ENCODE measurements around the gene NCOA6.
"Not testable (repeated sequence)": the region's sequence is repeated elsewhere in the genome, so short reads cannot be mapped to it uniquely, and the experiment has no call there.

NCOA6 gene

DNA sequence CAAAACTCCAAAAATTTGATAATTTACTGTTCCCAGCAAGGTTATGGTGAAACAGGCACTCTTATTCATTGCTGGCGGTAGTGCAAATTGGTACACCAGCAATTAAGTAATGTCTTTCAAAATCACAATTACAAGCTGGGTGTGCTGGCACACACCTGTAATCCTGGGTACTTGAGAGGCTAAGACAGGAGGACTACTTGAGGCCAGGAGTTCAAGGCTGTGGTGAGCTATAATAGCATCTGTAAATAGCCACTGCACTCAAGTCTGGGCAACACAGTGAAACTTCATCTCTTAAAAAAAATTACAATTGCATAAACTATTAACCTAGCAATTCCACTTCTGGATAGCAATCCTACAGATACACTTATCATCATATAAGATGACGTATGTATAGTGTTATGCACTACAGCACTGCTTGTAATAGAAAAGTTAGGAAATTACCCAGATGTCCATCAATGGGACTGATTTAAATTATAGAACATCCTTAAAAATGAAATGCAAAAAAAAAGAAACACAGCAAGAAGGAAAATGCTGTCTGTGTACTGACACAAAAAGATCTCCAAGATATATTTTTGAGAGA is 31.4 kb downstream of the NCOA6 start:
- FAIRE-seq (no peak), DNase-seq (ENCODE audit: insufficient read length) (no peak)
- no peak for TF ChIP-seq TAF1 (IDR thresholded peaks at IDR 0.05; ENCODE audit: borderline replicate concordance, low read depth, low read length)
- TF ChIP-seq POLR2A (IDR thresholded peaks at IDR 0.05; ENCODE audit: low read depth, low read length): no peak
- TF ChIP-seq POLR2AphosphoS5 (IDR thresholded peaks at IDR 0.05; ENCODE audit: low read depth, low read length): no peak

DNA sequence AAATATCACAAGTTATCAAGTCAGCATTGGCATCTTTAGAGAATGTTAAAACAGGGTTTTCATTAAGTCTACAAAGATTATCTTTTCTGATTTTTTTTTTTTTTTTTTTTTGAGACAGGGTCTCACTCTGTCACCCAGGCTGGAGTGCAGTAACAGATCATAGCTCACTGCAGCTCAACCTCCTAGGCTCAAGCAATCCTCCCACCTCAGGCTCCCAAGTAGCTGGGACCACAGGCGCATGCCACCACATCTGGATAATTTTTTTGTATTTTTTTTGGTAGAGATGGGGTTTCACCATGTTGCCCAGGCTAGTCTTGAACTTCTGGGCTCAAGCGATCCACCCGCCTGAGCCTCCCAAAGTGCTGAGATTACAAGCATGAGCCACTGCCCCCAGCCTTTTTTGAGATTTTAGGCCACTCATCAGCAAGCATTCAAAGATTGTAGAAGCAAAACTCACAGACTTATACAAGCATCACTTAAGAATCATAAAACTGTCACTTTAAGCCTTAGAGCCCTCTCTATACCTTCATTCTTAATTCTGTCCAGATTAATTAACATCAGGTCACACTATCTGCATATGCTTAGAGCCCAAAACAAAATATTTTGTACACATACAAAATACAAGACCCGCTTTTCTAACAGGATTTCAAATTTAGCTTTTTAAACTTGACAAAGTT is 32.6 kb downstream of the NCOA6 start:
- TF ChIP-seq TAF1 (IDR thresholded peaks at IDR 0.05; ENCODE audit: borderline replicate concordance, low read depth, low read length) (no peak), POLR2AphosphoS5 (IDR thresholded peaks at IDR 0.05; ENCODE audit: low read depth, low read length) (no peak)
- FAIRE-seq (no peak), DNase-seq (ENCODE audit: insufficient read length) (no peak)

DNA sequence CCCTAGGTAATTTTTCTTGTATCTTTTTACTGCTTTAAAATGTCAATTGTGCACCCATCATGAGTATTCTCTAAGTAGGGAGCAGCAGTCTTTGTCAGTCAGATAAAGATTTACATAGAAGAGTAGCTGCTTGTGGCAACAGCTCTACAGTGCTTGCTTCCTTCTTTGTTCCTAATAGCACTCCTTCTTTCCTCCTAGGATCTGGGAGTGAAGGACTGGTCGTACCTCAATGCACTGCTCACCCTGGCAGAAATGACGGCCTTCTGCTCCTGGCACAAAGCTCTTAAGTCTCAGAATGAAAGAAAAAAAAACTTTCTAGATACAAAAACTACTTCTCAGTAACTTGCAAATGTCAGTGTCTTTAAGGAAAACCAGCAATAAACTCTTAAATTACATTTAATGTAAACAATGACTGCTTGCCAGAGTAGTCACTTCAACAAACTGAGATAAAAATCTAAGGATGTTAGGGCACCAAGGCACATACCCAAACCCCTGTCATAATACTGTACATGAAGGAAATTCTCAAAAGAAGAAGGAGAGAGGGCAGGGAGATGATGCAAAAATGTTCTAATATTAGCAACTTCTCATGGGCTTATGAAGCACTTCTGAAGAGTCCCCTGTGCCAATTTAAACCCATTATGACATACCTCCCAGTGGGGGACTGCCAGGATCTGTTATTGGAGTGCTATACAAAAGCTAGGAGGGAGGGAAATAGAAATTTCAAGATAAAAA is 34.0 kb downstream of the NCOA6 start:
- no peak for FAIRE-seq

DNA sequence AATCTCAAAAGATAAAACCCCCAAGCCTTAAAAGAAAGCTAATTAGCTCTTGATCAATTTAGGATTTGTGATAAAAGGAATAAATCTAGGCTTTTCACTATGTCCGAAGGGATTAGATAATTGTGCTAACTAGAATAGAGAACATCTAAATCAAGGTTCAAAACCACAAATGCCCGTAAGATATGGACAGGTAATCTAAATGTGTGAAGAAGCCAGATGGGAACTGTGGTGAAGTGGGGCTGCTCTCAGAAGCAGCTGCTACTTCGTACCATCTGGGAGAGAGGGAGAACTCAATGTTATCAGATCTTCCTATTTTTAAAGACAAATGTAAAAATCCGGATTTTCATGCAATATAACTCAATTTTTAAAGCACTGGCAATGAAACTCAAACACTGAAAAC is 44.2 kb downstream of the NCOA6 start:
- TF ChIP-seq TAF1 (IDR thresholded peaks at IDR 0.05; ENCODE audit: borderline replicate concordance, low read depth, low read length): no peak
- TF ChIP-seq POLR2A (IDR thresholded peaks at IDR 0.05; ENCODE audit: low read depth, low read length): no peak
- TF ChIP-seq POLR2AphosphoS5 (IDR thresholded peaks at IDR 0.05; ENCODE audit: low read depth, low read length): no peak
- FAIRE-seq (no peak), DNase-seq (ENCODE audit: insufficient read length) (no peak)

More for the DNA sequence above, 34.0 kb downstream of the NCOA6 start:
- DNase-seq (ENCODE audit: insufficient read length): no peak
- no peak for TF ChIP-seq TAF1 (IDR thresholded peaks at IDR 0.05; ENCODE audit: borderline replicate concordance, low read depth, low read length)
- no peak for TF ChIP-seq POLR2A (IDR thresholded peaks at IDR 0.05; ENCODE audit: low read depth, low read length)
- TF ChIP-seq POLR2AphosphoS5 (IDR thresholded peaks at IDR 0.05; ENCODE audit: low read depth, low read length): no peak

DNA sequence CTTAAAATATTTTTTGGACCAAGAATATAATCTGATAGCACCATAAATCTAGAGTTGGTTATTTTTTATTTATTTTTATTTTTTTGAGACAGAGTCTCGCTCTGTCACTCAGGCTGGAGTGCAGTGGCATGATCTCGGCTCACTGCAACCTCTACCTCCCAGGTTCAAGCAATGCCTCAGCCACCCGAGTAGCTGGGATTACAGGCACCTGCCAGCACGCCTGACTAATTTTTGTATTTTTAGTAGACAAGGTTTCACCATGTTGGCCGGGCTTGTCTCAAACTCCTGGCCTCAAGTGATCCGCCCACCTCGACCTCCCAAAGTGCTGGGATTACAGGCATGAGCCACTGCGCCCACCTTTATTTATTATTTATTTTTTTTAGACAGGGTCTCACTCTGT is 45.2 kb downstream of the NCOA6 start:
- DNase-seq (ENCODE audit: insufficient read length); FAIRE-seq: not testable (repeated sequence)

GRCh38 chr20:34776177-34776576 is 49.3 kb downstream of the NCOA6 start:
- DNase-seq (ENCODE audit: insufficient read length): no peak
- no peak for FAIRE-seq

GRCh38 chr20:34774886-34775285 is 50.6 kb downstream of the NCOA6 start:
- FAIRE-seq (no peak), DNase-seq (ENCODE audit: insufficient read length) (no peak)
- TF ChIP-seq TAF1 (IDR thresholded peaks at IDR 0.05; ENCODE audit: borderline replicate concordance, low read depth, low read length): no peak
- TF ChIP-seq POLR2A (IDR thresholded peaks at IDR 0.05; ENCODE audit: low read depth, low read length): no peak
- TF ChIP-seq POLR2AphosphoS5 (IDR thresholded peaks at IDR 0.05; ENCODE audit: low read depth, low read length): no peak

More at GRCh38 chr20:34776177-34776576, 49.3 kb downstream of the NCOA6 start:
- TF ChIP-seq TAF1 (IDR thresholded peaks at IDR 0.05; ENCODE audit: borderline replicate concordance, low read depth, low read length) (no peak), POLR2AphosphoS5 (IDR thresholded peaks at IDR 0.05; ENCODE audit: low read depth, low read length) (no peak), POLR2A (IDR thresholded peaks at IDR 0.05; ENCODE audit: low read depth, low read length) (no peak)

GRCh38 chr20:34774449-34774848 is 51.0 kb downstream of the NCOA6 start:
- TF ChIP-seq POLR2A (IDR thresholded peaks at IDR 0.05; ENCODE audit: low read depth, low read length): no peak
- TF ChIP-seq POLR2AphosphoS5 (IDR thresholded peaks at IDR 0.05; ENCODE audit: low read depth, low read length): no peak
- TF ChIP-seq TAF1 (IDR thresholded peaks at IDR 0.05; ENCODE audit: borderline replicate concordance, low read depth, low read length): no peak
- FAIRE-seq (no peak), DNase-seq (ENCODE audit: insufficient read length) (no peak)

DNA sequence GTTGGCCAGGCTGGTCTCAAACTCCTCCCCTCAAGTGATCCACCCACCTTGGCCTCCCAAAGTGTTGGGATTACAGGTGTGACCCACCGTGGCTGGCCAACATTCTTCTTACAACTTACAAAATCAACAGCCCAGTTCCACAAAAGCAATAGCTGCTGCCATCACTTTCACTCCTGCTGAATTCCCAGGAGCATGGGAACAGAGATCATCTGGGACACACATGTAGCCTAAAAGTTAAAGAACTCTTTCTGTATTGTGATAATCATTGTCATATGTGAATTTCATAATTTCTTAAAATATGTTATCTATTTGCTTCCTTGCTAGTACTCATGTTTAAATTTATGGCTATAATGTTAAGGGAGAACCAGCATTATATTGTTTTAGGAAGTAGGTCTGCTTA is 51.7 kb downstream of the NCOA6 start:
- no peak for TF ChIP-seq POLR2AphosphoS5 (IDR thresholded peaks at IDR 0.05; ENCODE audit: low read depth, low read length)
- TF ChIP-seq TAF1 (IDR thresholded peaks at IDR 0.05; ENCODE audit: borderline replicate concordance, low read depth, low read length): no peak
- no peak for TF ChIP-seq POLR2A (IDR thresholded peaks at IDR 0.05; ENCODE audit: low read depth, low read length)
- FAIRE-seq (no peak), DNase-seq (ENCODE audit: insufficient read length) (no peak)

DNA sequence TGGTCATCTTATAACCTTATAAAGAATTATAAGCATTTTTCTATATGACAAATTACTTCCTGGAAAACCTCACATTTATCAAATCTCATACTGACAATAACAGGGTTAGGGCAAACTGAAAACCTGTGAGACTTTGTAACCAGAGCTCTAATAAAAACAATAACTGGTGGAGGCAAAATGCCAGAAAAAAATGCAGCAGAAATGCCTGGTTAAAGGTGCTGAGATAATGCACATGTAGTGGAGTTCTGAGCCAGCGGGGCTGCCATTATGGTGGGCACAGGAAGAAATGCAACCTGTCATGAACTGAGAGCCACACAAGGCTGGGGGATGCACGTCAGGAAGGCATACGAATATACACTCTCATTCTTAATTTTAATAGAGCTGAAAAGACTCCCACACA is 53.0 kb downstream of the NCOA6 start:
- TF ChIP-seq POLR2A (IDR thresholded peaks at IDR 0.05; ENCODE audit: low read depth, low read length) (no peak), TAF1 (IDR thresholded peaks at IDR 0.05; ENCODE audit: borderline replicate concordance, low read depth, low read length) (no peak), POLR2AphosphoS5 (IDR thresholded peaks at IDR 0.05; ENCODE audit: low read depth, low read length) (no peak)

DNA sequence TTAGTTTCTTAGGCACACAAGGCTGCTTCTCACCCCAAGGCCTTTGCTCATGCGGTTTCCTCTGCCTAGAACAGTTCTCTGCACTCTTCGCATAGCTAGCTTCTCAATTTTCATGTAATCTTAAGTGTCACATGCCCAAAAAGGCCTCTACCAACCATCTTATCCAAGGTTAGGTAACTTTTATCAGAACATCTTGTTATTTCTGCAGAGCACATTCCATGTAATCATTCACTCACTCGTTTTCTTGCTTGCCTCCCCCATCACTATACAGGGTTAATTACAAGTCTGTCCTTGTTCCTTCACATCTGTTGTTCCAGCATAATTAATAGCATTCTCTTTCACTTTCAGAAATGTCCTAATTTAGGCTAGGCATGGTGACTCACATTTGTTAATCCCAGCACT is 53.8 kb downstream of the NCOA6 start:
- no peak for FAIRE-seq
- no peak for DNase-seq (ENCODE audit: insufficient read length)
- TF ChIP-seq TAF1 (IDR thresholded peaks at IDR 0.05; ENCODE audit: borderline replicate concordance, low read depth, low read length) (no peak), POLR2AphosphoS5 (IDR thresholded peaks at IDR 0.05; ENCODE audit: low read depth, low read length) (no peak), POLR2A (IDR thresholded peaks at IDR 0.05; ENCODE audit: low read depth, low read length) (no peak)

More for the DNA sequence above, 53.0 kb downstream of the NCOA6 start:
- DNase-seq (ENCODE audit: insufficient read length) (no peak), FAIRE-seq (no peak)

DNA sequence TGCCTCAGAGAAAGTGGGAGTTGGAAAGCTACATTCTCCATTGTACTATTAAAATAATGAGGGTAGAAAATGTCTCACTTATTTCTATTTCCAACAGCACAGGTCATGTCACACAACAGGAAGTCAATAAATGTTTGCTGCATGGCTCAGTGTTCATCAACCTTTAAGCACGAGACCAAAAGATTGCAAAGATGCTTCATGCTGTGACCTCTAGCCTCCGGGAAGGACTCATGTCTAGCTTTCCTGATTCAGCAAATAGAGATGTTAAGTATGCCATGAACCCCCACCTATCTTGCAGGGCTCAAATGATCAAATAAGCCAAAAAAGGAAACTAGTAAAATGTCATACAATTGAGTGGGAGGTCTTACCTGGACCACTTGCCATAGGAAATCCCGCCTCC is 57.4 kb downstream of the NCOA6 start:
- no peak for FAIRE-seq
- TF ChIP-seq TAF1 (IDR thresholded peaks at IDR 0.05; ENCODE audit: borderline replicate concordance, low read depth, low read length) (no peak), POLR2AphosphoS5 (IDR thresholded peaks at IDR 0.05; ENCODE audit: low read depth, low read length) (no peak), POLR2A (IDR thresholded peaks at IDR 0.05; ENCODE audit: low read depth, low read length) (no peak)
- no peak for DNase-seq (ENCODE audit: insufficient read length)

All from GM12892 (cell line).